Stimulated activated CD4-positive, alpha-beta T cell treated with anti-CD3 and anti-CD28 coated beads, Interleukin-15, amount 100 ng/mL, for 1 hour (primary cell): ENCODE data around the gene MFGE8.

Source experiments
- DNase-seq, 2 donors: peaks; one replicate each; pipeline ENCODE4 v3.0.0-alpha.2; 2020; ENCODE audit warnings: low read depth in 1 of 2, low spot score in 1 of 2

Gene MFGE8

GRCh38 chr15:88900309-88900981 is 12.7 kb downstream of the MFGE8 start:
- DNase-seq = no peak

GRCh38 chr15:88899251-88899650 is 13.9 kb downstream of the MFGE8 start:
- DNase-seq = no peak

- no peak for DNase-seq
Measured at GRCh38 chr15:88898736-88899135, 14.4 kb downstream of the MFGE8 start.

- DNase-seq = peak; percentile 66 to 70
Measured at GRCh38 chr15:88897456-88898194, 15.6 kb downstream of the MFGE8 start.

GRCh38 chr15:88897142-88897455 is 16.1 kb downstream of the MFGE8 start:
- no peak for DNase-seq

- no peak for DNase-seq
Measured at GRCh38 chr15:88896333-88897033, 16.7 kb downstream of the MFGE8 start.

- peak in 1 of 2 donors; percentile 53 for DNase-seq
Measured at GRCh38 chr15:88894819-88895767, 18.1 kb downstream of the MFGE8 start, which contains the start of gene HAPLN3. Gene HAPLN3, minus strand, starts transcription at chr15:88895544. Its CDS starts 8,246 bp downstream, at chr15:88887298.

GRCh38 chr15:88894348-88894818 is 18.8 kb downstream of the MFGE8 start:
- peak; percentile 78 for DNase-seq

GRCh38 chr15:88891540-88892254 is 21.5 kb downstream of the MFGE8 start:
- DNase-seq = no peak

GRCh38 chr15:88890495-88890894 is 22.7 kb downstream of the MFGE8 start:
- no peak for DNase-seq

- DNase-seq = no peak
Measured at GRCh38 chr15:88888719-88889118, 24.5 kb downstream of the MFGE8 start.

GRCh38 chr15:88887068-88887580 is 26.1 kb downstream of the MFGE8 start:
- no peak for DNase-seq

- no peak for DNase-seq
Measured at GRCh38 chr15:88882785-88883184, 30.4 kb downstream of the MFGE8 start.

- DNase-seq = no peak
Measured at GRCh38 chr15:88881775-88882174, 31.4 kb downstream of the MFGE8 start.

- no peak for DNase-seq
Measured at GRCh38 chr15:88880944-88881740, 32.0 kb downstream of the MFGE8 start.

- DNase-seq = peak in 1 of 2 donors; percentile 13
Measured at GRCh38 chr15:88878720-88879184, 34.4 kb downstream of the MFGE8 start.

- DNase-seq = no peak
Measured at GRCh38 chr15:88877906-88878305, 35.3 kb downstream of the MFGE8 start.

GRCh38 chr15:88877415-88877814 is 35.8 kb downstream of the MFGE8 start:
- no peak for DNase-seq

- DNase-seq = no peak
Measured at GRCh38 chr15:88876573-88876972, 36.6 kb downstream of the MFGE8 start.
